HG03432 (cell line): ENCODE results near the gene PRR4.

Source experiments
- ATAC-seq: cut with Tn5 transposase; IDR thresholded peaks from one replicate; pipeline ENCODE4 v1.9.1; 2021; ENCODE audit warnings: mild to moderate bottlenecking, moderate library complexity; ENCODE audit not compliant: unreplicated experiment

PRR4 gene

GRCh38 chr12:10849425-10849878, at the start of gene PRR4:
TSS of gene PRR4 (minus strand) at chr12:10849475. CDS start at chr12:10849437, 38 bp downstream.
- ATAC-seq: no peak

- ATAC-seq: no peak
Measured at GRCh38 chr12:10896854-10897253, 47.6 kb upstream of the PRR4 start.

- no peak for ATAC-seq
Measured at GRCh38 chr12:10891937-10892336, 42.7 kb upstream of the PRR4 start.

GRCh38 chr12:10889226-10889625, 40.0 kb upstream of the PRR4 start:
- ATAC-seq: no peak

- ATAC-seq: no peak
Measured at GRCh38 chr12:10884086-10884725, 34.9 kb upstream of the PRR4 start, which contains the start of gene PRH1. TSS of gene PRH1 (minus strand) at chr12:10884255. CDS start at chr12:10884217, 38 bp downstream.

GRCh38 chr12:10873378-10873777, 24.1 kb upstream of the PRR4 start:
- no peak for ATAC-seq

- no peak for ATAC-seq
Measured at GRCh38 chr12:10867381-10867780, 18.1 kb upstream of the PRR4 start.

- ATAC-seq: no peak
Measured at GRCh38 chr12:10863512-10864218, 14.4 kb upstream of the PRR4 start.

- ATAC-seq: no peak
Measured at GRCh38 chr12:10861366-10861765, 12.1 kb upstream of the PRR4 start.

- no peak for ATAC-seq
Measured at GRCh38 chr12:10855807-10856206, 6.5 kb upstream of the PRR4 start.

GRCh38 chr12:10853776-10854175, 4.5 kb upstream of the PRR4 start:
- ATAC-seq: no peak

GRCh38 chr12:10851243-10851858, 2.1 kb upstream of the PRR4 start:
- ATAC-seq: no peak

GRCh38 chr12:10847744-10848143, 1.5 kb downstream of the PRR4 start:
- ATAC-seq: no peak

GRCh38 chr12:10842862-10843261, 6.4 kb downstream of the PRR4 start:
- no peak for ATAC-seq

- no peak for ATAC-seq
Measured at GRCh38 chr12:10838461-10838860, 10.8 kb downstream of the PRR4 start.

GRCh38 chr12:10829994-10830393, 19.3 kb downstream of the PRR4 start:
- no peak for ATAC-seq

- no peak for ATAC-seq
Measured at GRCh38 chr12:10826258-10826657, 23.0 kb downstream of the PRR4 start, which contains the start of gene TAS2R10. TSS of gene TAS2R10 (minus strand) at chr12:10826358. CDS start at chr12:10826269, 89 bp downstream.

- ATAC-seq: no peak
Measured at GRCh38 chr12:10824957-10825356, 24.3 kb downstream of the PRR4 start.

- no peak for ATAC-seq
Measured at GRCh38 chr12:10811883-10812536, 37.3 kb downstream of the PRR4 start.

- ATAC-seq: no peak
Measured at GRCh38 chr12:10810068-10810467, 39.2 kb downstream of the PRR4 start, which contains the start of gene TAS2R9. TSS of gene TAS2R9 (minus strand) at chr12:10810168. CDS start at chr12:10810075, 93 bp downstream.

GRCh38 chr12:10807186-10807585, 42.1 kb downstream of the PRR4 start, which contains the start of gene TAS2R8:
TSS of gene TAS2R8 (minus strand) at chr12:10807286. CDS start at chr12:10806980, 306 bp downstream.
- no peak for ATAC-seq
